Heart right ventricle (tissue), 16 donors: ENCODE results near the gene TMED10. TPM values are rescaled to one million over a fixed set of nuclear protein-coding genes. Genes with fewer than 3 reads are reported as not detected.
A peak's percentile ranks its signal among the peaks of the same experiment; 100 is the strongest.

ENCODE experiments used
- ATAC-seq, 8 donors: fragments of 200-7000 bp; cut with Tn5 transposase; one replicate each; pipeline ENCODE4 v1.9.1; 2020; ENCODE audit warnings: mild to moderate bottlenecking in 8 of 8, moderate library complexity in 8 of 8, moderate number of reproducible peaks in 1 of 8
- DNase-seq, 2 donors: peaks; one replicate each; pipeline ENCODE4 v3.0.0-alpha.2; 2020
- H3K27ac ChIP-seq, 10 donors: fragments of 200-600 bp; sonication (generic) in 2 of 10; one replicate each; pipeline versions ENCODE4 v1.5.0 to v1.8.0; 2020 to 2022; ENCODE audit warnings: mild to moderate bottlenecking in 3 of 10
- H3K27me3 ChIP-seq, 7 donors: fragments of 200-600 bp; one replicate each; pipeline ENCODE4 v1.8.0; 2021 to 2022; ENCODE audit warnings: mild to moderate bottlenecking in 2 of 7
- H3K36me3 ChIP-seq, 9 donors: fragments of 200-600 bp; sonication (generic) in 1 of 9; one replicate each; pipeline versions ENCODE4 v1.5.0 to v1.8.0; 2020 to 2022; ENCODE audit warnings: mild to moderate bottlenecking in 2 of 9
- H3K4me1 ChIP-seq, 9 donors: fragments of 200-600 bp; sonication (generic) in 1 of 9; one replicate each; pipeline versions ENCODE4 v1.5.0 to v1.8.0; 2020 to 2022; ENCODE audit warnings: mild to moderate bottlenecking in 4 of 9
- H3K4me3 ChIP-seq, 10 donors: fragments of 200-600 bp; sonication (generic) in 2 of 10; one replicate each; pipeline versions ENCODE4 v1.5.0 to v1.8.0; 2020 to 2022; ENCODE audit warnings: mild to moderate bottlenecking in 7 of 10, moderate library complexity in 2 of 10
- H3K9me3 ChIP-seq, 11 donors: fragments of 200-600 bp in 10 of 11; sonication (generic) in 2 of 11; one replicate each; pipeline versions ENCODE4 v1.5.0 to v1.8.0; 2013 to 2022; ENCODE audit warnings: mild to moderate bottlenecking in 2 of 11, control low read depth in 1 of 11, moderate library complexity in 1 of 11
- WGBS, 2 donors: extraction: QIAGEN DNeasy Blood & Tissue Kit; methylation state at CpG; one replicate each; pipeline ENCODE4 v1.1.7; 2013; ENCODE audit warnings: inconsistent platforms in 1 of 2; 5-methylcytosine and 5-hydroxymethylcytosine counted together
- intact Hi-C, 10 donors: fragments of 100-400 bp; cut with DNase I; formaldehyde crosslinking; loops; one replicate each; pipeline versions ENCODE4 v1.11.1 to v1.14.2; 2022
- polyA plus RNA-seq, 2 donors: library from polyadenylated mRNA; stranded (reverse); fragments of 200-250 nt; gene quantifications; one replicate each; pipeline ENCODE4 v1.2.3, GENCODE V29; 2013
- total RNA-seq, 10 donors: library from RNA; stranded (reverse); fragmentation: NEBNext Ultra II Directional in 3 of 10; extraction: Animal tissue kit (Norgen Biotek cat#: 25700) in 3 of 10; gene quantifications; one replicate each; pipeline versions ENCODE4 v1.2.1 to v1.2.4, GENCODE V29; 2021 to 2023
- TF ChIP-seq, protein P1 (sequence below), 9 donors: fragments of 200-600 bp; sonication (generic) in 2 of 9; IDR thresholded peaks; one replicate each; pipeline versions ENCODE4 v1.5.0 to v1.8.0; 2021 to 2022; ENCODE audit warnings: antibody characterized with exemption in 9 of 9, mild to moderate bottlenecking in 5 of 9, moderate library complexity in 1 of 9
- donor health status: Arrhythmogenic right ventricular cardiomyopathy.
- donor health status: ischemic (EF 13 %, LVEDD 7.1; RV severe dilation, severe dysfunction).
- donor health status: healthy with polysubstance abuse.
- donor health status: DM: no; HTN: yes; CAD: no.
- donor health status: DM: no; HTN: no; CAD: no.
- donor health status: ischemic (EF 25% LVEDD 6.9; RV normal size, moderate dysfunction).
- donor health status: ischemic (EF 25% LVEDD 5.7; RV mildly dilated, moderate dysfunction).
- donor health status: healthy.
- donor health status: DM: yes; HTN: yes; CAD: no.
- donor health status: Ischemic cardiomyopathy.
- donor health status: ischemic (EF 35%, LVEDD 5.7; RV mildly dilated, moderate dysfunction).
- donor health status: nonischemic (EF 11% LVEDD 7.7; RV severe dilation, severe dysfunction).
- donor health status: DM: yes; HTN: yes; CAD: no.
- donor health status: PGD.
- donor health status: ischemic (EF 29% LVEDD 5.4; RV normal size, mild dysfunction).
- donor health status: nonischemic (EF 23%, LVEDD 6.1; RV moderate dilation, normal function).

The TMED10 gene
- total and polyA plus RNA-seq, 12 donors = 29.1 to 366 (median 275) TPM

DNA sequence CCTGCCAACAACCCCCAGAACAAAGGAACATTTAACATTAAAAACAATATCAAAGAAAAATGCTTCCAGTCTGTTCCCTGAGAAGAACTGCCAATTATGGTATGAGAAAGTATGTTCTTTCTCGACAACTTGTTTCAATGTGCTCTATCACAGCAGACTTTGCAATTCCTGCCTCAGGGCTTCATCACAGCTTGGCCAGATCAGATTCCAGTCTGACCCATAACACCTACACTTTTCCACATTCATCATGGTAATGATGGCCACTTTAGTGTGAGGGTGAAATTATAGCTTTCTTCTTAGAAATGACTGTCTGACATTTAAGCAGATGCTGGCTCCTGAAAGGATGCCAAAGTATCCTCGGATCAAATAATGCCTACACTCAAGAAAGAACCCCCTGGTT lies 66.5 kb downstream of the TMED10 start:
- 91 to 92% methylated on average over 2 of the region's 2 CpGs for WGBS, 2 donors
- no peak overlapping the region for H3K4me3 ChIP-seq
- no peak for DNase-seq
- no peak for ATAC-seq
- H3K27ac ChIP-seq = no peak overlapping the region
- no peaks in the 10 kb centered on the region for H3K4me1 ChIP-seq
- TF ChIP-seq, protein P1, sequence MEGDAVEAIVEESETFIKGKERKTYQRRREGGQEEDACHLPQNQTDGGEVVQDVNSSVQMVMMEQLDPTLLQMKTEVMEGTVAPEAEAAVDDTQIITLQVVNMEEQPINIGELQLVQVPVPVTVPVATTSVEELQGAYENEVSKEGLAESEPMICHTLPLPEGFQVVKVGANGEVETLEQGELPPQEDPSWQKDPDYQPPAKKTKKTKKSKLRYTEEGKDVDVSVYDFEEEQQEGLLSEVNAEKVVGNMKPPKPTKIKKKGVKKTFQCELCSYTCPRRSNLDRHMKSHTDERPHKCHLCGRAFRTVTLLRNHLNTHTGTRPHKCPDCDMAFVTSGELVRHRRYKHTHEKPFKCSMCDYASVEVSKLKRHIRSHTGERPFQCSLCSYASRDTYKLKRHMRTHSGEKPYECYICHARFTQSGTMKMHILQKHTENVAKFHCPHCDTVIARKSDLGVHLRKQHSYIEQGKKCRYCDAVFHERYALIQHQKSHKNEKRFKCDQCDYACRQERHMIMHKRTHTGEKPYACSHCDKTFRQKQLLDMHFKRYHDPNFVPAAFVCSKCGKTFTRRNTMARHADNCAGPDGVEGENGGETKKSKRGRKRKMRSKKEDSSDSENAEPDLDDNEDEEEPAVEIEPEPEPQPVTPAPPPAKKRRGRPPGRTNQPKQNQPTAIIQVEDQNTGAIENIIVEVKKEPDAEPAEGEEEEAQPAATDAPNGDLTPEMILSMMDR (IDR thresholded peaks at IDR 0.05) = no peak
- intact Hi-C loops = no loop called here
- H3K36me3 ChIP-seq = peaks cover 5 to 100% (median 79%) of the 10 kb centered on the region in 9 donors
- H3K27me3 ChIP-seq = no peaks in the 10 kb centered on the region
- H3K9me3 ChIP-seq = no peaks in the 10 kb centered on the region

DNA sequence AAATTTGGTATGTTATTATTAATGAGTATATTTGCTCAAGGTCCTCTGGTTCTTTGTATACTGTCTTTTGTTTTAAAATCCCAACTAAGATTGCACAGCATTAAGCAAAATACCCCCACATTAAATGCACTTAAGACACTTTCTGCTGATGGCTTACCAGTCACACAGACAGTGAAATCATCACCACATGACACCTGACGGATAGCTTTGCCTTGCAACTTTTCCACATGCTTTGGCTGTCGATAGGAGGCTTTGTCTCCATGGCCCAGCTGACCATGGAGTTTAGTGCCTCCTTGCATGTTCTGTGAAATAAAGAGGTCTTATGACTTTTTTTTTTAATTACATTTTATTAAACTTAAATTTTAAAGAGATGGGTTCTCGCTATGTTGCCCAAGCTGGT lies 69.2 kb downstream of the TMED10 start:
- H3K9me3 ChIP-seq = no peaks in the 10 kb centered on the region
- no peak for DNase-seq
- TF ChIP-seq, protein P1 (IDR thresholded peaks at IDR 0.05) = no peak
- intact Hi-C loops = no loop called here
- 63 to 72% methylated on average over 3 of the region's 3 CpGs for WGBS, 2 donors
- ATAC-seq = no peak
- no peaks in the 10 kb centered on the region for H3K27me3 ChIP-seq
- H3K4me3 ChIP-seq = no peak overlapping the region
- H3K36me3 ChIP-seq = peaks cover 0 to 100% (median 62%) of the 10 kb centered on the region in 9 donors
- H3K27ac ChIP-seq = no peak overlapping the region
- no peaks in the 10 kb centered on the region for H3K4me1 ChIP-seq

DNA sequence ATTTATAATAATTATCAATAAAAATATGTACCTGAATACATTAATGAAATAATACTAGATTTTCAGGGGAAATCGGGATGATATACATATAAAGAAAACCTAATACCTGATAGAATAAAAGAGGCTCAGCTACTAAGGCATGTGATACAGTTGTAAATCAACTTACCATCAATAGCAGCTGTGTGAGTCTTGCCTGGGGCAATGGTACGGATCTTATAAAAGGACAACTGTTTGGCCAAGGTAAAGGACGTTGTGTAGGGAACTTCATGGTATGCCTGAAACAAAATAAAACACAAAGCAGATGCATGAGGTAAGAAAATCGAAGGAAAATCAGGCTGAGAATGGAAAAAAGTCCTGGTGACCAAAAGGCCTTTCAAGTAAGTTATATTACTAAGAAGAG lies 74.9 kb downstream of the TMED10 start:
- Histone ChIP-seq H3K36me3 (peaks cover 0 to 100% (median 74%) of the 10 kb centered on the region in 9 donors), H3K4me3 (no peak overlapping the region), H3K27me3 (no peaks in the 10 kb centered on the region), H3K4me1 (peaks cover 0 to 6% (median 0%) of the 10 kb centered on the region in 9 donors), H3K9me3 (no peaks in the 10 kb centered on the region), H3K27ac (no peak overlapping the region)
- 89 to 91% methylated on average over 4 of the region's 4 CpGs for WGBS, 2 donors
- TF ChIP-seq, protein P1 (IDR thresholded peaks at IDR 0.05) = no peak
- intact Hi-C loops = no loop called here
- DNase-seq = no peak
- ATAC-seq = no peak

DNA sequence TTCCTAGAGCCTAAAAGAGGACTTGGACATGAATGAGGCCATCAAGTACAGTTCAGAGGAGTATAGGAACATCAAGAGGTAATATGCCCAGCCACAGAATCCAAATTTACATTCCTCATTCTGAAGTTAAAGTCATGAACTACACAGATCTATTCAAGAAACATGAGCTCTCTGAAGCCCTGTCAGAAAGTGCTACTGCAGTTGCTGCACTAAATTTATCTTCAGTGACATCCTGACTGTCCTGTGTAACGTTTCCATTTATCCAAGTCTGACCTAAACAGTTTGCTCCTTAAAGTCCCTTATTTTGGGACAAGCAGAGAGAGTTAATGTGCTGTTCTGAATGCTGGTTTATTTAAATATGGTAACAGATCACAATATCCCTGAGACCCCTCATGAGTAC lies 77.7 kb downstream of the TMED10 start:
- 41 to 55% methylated on average over 1 of the region's 1 CpG for WGBS, 2 donors
- Histone ChIP-seq H3K27me3 (no peaks in the 10 kb centered on the region), H3K4me3 (no peak overlapping the region), H3K27ac (peak overlapping the region in 1 of 10 donors; percentile 20), H3K4me1 (peaks cover 0 to 6% (median 0%) of the 10 kb centered on the region in 9 donors), H3K36me3 (peaks cover 0 to 100% (median 73%) of the 10 kb centered on the region in 9 donors), H3K9me3 (no peaks in the 10 kb centered on the region)
- ATAC-seq (no peak), DNase-seq (no peak)
- intact Hi-C loops = loop anchor here in 1 of 10 donors (5.0 kb wide), 1 partner anchor 236 kb away; no protein-coding TSS in a partner anchor
- TF ChIP-seq, protein P1 (IDR thresholded peaks at IDR 0.05) = no peak
